Mesenteric fat pad (tissue), 1 donor: ENCODE measurements around the gene PCDHB12. TPM values are rescaled to one million over a fixed set of nuclear protein-coding genes. Genes with fewer than 3 reads are reported as not detected.
"Not testable (repeated sequence)": the region's sequence is repeated elsewhere in the genome, so short reads cannot be mapped to it uniquely, and the experiment has no call there.

Source experiments
- DNase-seq: peaks from one replicate; pipeline ENCODE4 v3.0.0-alpha.2; 2020; ENCODE audit warnings: low spot score
- long read RNA-seq: library from polyadenylated mRNA; unstranded; transcript quantifications from one replicate; pipeline ENCODE4 v2.0.0, GENCODE V29; 2020
- total RNA-seq: library from RNA; stranded (reverse); fragmentation: NEBNext Ultra II Directional; extraction: Animal tissue kit (Norgen Biotek cat#: 25700); gene quantifications from one replicate; pipeline ENCODE4 v1.2.1, GENCODE V29; 2021
- donor health status: DM: yes; HTN: yes; CAD: no.

PCDHB12 gene
- 3.3 TPM for total RNA-seq
- long read RNA-seq, partial matches to known transcripts = 0 of 2 reads
- long read RNA-seq, other reads (novel, unspliced or antisense) = 0 of 2 reads

- DNase-seq = no peak
Observed at GRCh38 chr5:141208478-141208877, at the start of gene PCDHB12. PCDHB12 (plus strand) TSS chr5:141208719; CDS start chr5:141208908, 189 bp downstream.

DNA sequence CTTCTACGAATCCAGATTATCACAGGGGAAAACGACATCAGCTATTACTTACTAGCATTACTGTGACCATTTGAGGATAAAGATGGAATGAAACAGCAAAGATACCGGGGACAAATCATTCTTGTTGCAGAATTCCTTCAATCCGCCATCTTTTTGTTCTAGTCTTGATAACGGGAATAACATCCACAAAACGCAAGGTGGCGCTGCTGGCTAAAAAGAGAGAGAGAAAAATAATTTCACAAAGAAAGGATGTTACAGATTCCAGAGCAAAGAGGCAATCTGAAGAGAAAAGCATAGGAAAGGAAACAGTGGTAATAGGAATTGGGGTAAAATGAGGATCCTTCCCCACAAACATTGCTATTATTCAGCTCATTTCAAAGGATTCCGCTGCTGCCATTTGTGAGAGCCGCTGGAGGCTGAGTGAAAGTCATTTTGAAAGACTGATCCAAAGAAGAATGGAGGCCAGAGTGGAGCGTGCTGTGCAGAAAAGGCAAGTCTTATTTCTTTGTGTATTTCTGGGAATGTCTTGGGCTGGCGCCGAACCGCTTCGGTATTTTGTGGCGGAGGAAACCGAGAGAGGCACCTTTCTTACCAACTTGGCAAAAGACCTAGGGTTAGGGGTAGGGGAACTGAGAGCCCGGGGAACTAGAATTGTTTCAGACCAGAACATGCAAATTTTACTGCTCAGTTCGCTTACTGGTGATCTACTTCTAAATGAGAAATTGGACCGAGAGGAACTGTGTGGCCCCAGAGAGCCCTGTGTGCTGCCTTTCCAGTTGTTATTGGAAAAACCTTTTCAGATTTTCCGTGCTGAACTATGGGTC is 35.9 kb upstream of the PCDHB12 start, which contains the start of gene PCDHB7:
Gene PCDHB7 (plus strand): TSS at position 264 of the 824 bp plus-strand sequence. CDS start 192 bp downstream, at position 456.
- DNase-seq = no peak

DNA sequence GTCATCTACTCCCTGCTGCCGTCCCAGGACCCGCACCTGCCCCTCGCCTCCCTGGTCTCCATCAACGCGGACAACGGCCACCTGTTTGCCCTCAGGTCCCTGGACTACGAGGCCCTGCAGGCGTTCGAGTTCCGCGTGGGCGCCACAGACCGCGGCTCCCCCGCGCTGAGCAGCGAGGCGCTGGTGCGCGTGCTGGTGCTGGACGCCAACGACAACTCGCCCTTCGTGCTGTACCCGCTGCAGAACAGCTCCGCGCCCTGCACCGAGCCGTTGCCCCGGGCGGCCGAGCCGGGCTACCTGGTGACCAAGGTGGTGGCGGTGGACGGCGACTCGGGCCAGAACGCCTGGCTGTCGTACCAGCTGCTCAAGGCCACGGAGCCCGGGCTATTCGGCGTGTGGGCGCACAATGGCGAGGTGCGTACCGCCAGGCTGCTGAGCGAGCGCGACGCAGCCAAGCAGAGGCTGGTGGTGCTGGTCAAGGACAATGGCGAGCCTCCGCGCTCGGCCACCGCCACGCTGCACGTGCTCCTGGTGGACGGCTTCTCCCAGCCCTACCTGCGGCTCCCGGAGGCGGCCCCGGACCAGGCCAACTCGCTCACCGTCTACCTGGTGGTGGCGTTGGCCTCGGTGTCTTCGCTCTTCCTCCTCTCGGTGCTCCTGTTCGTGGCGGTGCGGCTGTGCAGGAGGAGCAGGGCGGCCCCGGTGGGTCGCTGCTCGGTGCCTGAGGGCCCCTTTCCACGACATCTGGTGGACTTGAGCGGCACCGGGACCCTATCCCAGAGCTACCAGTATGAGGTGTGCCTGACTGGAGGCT is 34.0 kb upstream of the PCDHB12 start:
- not testable (repeated sequence) for DNase-seq

GRCh38 chr5:141175933-141176332 is 32.6 kb upstream of the PCDHB12 start:
- DNase-seq = no peak

DNA sequence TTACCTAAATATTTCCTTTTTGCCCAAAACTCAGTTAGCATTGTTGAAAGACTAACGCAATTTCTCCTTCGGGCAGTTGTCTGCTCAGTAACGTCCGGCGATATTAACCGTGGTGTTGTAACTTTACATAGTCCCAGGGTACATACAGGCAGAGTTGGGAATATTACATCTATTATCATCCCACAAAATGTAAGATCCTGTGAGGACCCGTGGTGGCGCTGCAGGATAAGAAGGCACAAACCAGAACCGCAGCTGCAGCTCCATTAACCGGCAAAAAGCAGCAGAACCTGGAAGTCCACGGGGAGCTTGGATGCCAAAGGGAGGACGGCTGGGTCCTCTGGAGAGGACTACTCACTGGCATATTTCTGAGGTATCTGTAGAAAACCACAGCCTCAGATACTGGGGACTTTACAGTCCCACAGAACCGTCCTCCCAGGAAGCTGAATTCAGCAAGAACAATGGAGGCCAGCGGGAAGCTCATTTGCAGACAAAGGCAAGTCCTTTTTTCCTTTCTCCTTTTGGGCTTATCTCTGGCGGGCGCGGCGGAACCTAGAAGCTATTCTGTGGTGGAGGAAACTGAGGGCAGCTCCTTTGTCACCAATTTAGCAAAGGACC is 30.8 kb upstream of the PCDHB12 start, which contains the start of gene PCDHB8:
Gene PCDHB8 (plus strand): TSS at position 214 of the 615 bp plus-strand sequence. CDS start 245 bp downstream, at position 459.
- not testable (repeated sequence) for DNase-seq

DNA sequence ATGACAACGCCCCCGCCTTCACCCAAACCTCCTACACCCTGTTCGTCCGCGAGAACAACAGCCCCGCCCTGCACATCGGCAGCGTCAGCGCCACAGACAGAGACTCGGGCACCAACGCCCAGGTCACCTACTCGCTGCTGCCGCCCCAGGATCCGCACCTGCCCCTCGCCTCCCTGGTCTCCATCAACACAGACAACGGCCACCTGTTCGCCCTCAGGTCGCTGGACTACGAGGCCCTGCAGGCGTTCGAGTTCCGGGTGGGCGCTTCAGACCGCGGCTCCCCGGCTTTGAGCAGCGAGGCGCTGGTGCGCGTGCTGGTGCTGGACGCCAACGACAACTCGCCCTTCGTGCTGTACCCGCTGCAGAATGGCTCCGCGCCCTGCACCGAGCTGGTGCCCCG is 29.1 kb upstream of the PCDHB12 start:
- not testable (repeated sequence) for DNase-seq

DNA sequence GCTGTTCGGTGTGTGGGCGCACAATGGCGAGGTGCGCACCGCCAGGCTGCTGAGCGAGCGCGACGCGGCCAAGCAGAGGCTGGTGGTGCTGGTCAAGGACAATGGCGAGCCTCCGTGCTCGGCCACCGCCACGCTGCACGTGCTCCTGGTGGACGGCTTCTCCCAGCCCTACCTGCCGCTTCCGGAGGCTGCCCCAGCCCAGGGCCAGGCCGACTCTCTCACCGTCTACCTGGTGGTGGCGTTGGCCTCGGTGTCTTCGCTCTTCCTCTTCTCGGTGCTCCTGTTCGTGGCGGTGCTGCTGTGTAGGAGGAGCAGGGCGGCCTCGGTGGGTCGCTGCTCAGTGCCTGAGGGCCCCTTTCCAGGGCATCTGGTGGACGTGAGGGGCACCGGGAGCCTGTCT is 28.6 kb upstream of the PCDHB12 start:
- DNase-seq = not testable (repeated sequence)

- DNase-seq = no peak
Observed at GRCh38 chr5:141180313-141180712, 28.2 kb upstream of the PCDHB12 start.

DNA sequence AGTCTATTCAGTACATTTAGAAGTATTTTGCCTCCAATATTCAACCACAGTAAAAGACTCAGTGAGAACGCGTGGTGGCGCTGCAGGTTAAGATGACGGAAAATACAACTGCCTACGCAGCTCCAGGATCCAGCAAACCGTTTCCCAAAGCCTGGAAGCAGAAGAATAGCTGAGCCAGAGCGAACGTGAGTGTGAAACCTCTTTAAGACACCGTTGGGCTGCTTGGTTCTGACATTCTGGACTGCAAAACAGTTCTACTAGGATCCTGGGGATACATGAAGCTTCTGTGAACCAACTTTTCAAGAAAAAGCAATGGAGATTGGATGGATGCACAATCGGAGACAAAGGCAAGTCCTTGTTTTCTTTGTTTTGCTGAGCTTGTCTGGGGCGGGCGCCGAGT is 26.3 kb upstream of the PCDHB12 start, which contains the start of gene PCDHB16:
Gene PCDHB16 (plus strand): TSS at position 140 of the 400 bp plus-strand sequence. CDS start 173 bp downstream, at position 313.
- no peak for DNase-seq

GRCh38 chr5:141184117-141184855 is 24.2 kb upstream of the PCDHB12 start:
- not testable (repeated sequence) for DNase-seq

DNA sequence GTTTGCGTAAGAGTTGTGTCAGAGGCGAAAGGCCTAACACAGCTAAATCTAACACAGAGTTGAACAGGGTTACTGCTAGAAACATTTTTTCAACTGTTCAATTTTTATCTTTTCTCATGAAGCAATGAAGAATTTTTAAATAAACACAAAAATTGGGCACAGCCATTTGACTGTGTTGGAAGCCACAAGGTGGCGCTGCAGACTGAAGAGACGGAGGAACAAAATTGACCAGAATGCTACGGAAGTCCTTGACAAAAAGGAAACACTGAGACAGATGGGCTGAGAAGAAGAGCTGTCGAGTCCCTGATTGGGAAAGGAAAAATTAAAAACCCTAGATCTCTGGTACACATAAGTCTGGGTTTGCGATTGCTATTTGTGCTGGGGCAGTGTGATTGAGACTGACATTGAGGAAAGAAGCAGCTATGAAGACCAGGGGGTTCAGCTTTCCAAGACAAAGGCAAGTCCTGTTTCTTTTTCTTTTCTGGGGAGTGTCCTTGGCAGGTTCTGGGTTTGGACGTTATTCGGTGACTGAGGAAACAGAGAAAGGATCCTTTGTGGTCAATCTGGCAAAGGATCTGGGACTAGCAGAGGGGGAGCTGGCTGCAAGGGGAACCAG is 21.5 kb upstream of the PCDHB12 start, which contains the start of gene PCDHB9:
Gene PCDHB9 (plus strand): TSS at position 265 of the 616 bp plus-strand sequence. CDS start 158 bp downstream, at position 423.
- DNase-seq = no peak

DNA sequence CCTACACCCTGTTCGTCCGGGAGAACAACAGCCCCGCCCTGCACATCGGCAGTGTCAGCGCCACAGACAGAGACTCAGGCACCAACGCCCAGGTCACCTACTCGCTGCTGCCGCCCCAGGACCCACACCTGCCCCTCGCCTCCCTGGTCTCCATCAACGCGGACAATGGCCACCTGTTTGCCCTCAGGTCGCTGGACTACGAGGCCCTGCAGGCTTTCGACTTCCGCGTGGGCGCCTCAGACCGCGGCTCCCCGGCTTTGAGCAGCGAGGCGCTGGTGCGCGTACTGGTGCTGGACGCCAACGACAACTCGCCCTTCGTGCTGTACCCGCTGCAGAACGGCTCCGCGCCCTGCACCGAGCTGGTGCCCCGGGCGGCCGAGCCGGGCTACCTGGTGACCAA is 19.8 kb upstream of the PCDHB12 start:
- DNase-seq = not testable (repeated sequence)

GRCh38 chr5:141189131-141189530 is 19.4 kb upstream of the PCDHB12 start:
- DNase-seq = not testable (repeated sequence)

DNA sequence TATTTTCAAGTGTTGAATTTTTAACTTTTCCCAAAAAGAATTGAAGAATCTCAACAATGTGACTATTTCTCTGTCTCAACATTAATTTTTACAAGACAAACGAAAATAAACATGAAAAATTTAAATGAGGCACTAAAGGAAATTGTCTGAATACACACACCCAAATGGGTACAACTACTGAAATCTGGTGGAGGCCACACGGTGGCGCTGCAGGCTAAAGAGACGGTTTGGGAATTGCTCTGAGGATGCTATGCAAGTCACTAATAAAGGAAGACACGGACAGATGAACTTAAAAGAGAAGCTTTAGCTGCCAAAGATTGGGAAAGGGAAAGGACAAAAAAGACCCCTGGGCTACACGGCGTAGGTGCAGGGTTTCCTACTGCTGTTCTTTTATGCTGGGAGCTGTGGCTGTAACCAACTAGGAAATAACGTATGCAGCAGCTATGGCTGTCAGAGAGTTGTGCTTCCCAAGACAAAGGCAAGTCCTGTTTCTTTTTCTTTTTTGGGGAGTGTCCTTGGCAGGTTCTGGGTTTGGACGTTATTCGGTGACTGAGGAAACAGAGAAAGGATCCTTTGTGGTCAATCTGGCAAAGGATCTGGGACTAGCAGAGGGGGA is 16.3 kb upstream of the PCDHB12 start, which contains the start of gene PCDHB10:
Gene PCDHB10 (plus strand): TSS at position 244 of the 616 bp plus-strand sequence. CDS start 200 bp downstream, at position 444.
- DNase-seq = no peak

- DNase-seq = not testable (repeated sequence)
Observed at GRCh38 chr5:141194332-141194731, 14.2 kb upstream of the PCDHB12 start.

DNA sequence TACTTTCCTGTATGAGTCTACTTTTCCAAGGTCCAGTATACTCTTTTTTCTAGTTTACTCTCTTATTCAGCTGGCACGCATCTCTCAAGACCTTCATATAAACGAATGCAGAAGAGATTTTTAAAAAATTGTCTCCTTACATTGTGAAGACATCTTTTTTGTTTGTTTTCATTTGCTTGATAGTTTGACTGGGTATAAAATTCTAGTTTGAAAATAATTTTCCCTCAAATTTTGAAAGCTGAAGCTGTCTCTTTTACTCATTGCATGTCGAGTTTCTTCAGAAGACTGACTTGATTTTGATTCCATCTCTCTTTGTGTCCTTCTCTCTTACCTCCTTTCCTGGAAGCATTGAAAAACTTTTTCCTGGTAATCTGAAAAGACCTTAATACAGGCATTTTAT is 12.2 kb upstream of the PCDHB12 start:
- DNase-seq = no peak

GRCh38 chr5:141199359-141200235 is 8.9 kb upstream of the PCDHB12 start, which contains the start of gene PCDHB11:
PCDHB11 (plus strand) TSS chr5:141199627; CDS start chr5:141199775, 148 bp downstream.
- DNase-seq = no peak

DNA sequence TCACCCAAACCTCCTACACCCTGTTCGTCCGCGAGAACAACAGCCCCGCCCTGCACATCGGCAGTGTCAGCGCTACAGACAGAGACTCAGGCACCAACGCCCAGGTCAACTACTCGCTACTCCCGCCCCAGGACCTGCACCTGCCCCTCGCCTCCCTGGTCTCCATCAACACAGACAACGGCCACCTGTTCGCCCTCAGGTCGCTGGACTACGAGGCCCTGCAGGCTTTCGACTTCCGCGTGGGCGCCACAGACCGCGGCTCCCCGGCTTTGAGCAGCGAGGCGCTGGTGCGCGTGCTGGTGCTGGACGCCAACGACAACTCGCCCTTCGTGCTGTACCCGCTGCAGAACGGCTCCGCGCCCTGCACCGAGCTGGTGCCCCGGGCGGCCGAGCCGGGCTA is 7.4 kb upstream of the PCDHB12 start:
- DNase-seq = not testable (repeated sequence)
